HG03442 (cell line): Measurements from ENCODE around the gene FBXW2.
"Not testable (repeated sequence)": the region's sequence is repeated elsewhere in the genome, so short reads cannot be mapped to it uniquely, and the experiment has no call there.

Source experiments
- ATAC-seq: cut with Tn5 transposase; IDR thresholded peaks from one replicate; pipeline ENCODE4 v1.9.1; 2021; ENCODE audit warnings: mild to moderate bottlenecking, moderate library complexity; ENCODE audit not compliant: unreplicated experiment

FBXW2 gene

GRCh38 chr9:120746366-120746765 lies 46.9 kb downstream of the FBXW2 start:
- not testable (repeated sequence) for ATAC-seq

- no peak for ATAC-seq
Measured at GRCh38 chr9:120745278-120745677, 47.9 kb downstream of the FBXW2 start.

GRCh38 chr9:120742951-120743416 lies 50.2 kb downstream of the FBXW2 start:
- ATAC-seq = no peak

GRCh38 chr9:120741701-120742100 lies 51.5 kb downstream of the FBXW2 start:
- no peak for ATAC-seq

- no peak for ATAC-seq
Measured at GRCh38 chr9:120741191-120741590, 52.0 kb downstream of the FBXW2 start.

GRCh38 chr9:120740132-120740531 lies 53.1 kb downstream of the FBXW2 start:
- no peak for ATAC-seq

- no peak for ATAC-seq
Measured at GRCh38 chr9:120737416-120738165, 55.6 kb downstream of the FBXW2 start.

- no peak for ATAC-seq
Measured at GRCh38 chr9:120736881-120737280, 56.3 kb downstream of the FBXW2 start.

- ATAC-seq = no peak
Measured at GRCh38 chr9:120735415-120736126, 57.6 kb downstream of the FBXW2 start.

GRCh38 chr9:120734607-120735410 lies 58.4 kb downstream of the FBXW2 start:
- no peak for ATAC-seq

GRCh38 chr9:120733190-120733589 lies 60.0 kb downstream of the FBXW2 start:
- no peak for ATAC-seq

- ATAC-seq = no peak
Measured at GRCh38 chr9:120730654-120731514, 62.3 kb downstream of the FBXW2 start.

- ATAC-seq = no peak
Measured at GRCh38 chr9:120729791-120730241, 63.4 kb downstream of the FBXW2 start.

GRCh38 chr9:120726484-120726883 lies 66.7 kb downstream of the FBXW2 start:
- no peak for ATAC-seq

GRCh38 chr9:120725907-120726306 lies 67.3 kb downstream of the FBXW2 start:
- no peak for ATAC-seq

GRCh38 chr9:120724757-120725400 lies 68.3 kb downstream of the FBXW2 start:
- ATAC-seq = no peak

- ATAC-seq = no peak
Measured at GRCh38 chr9:120723565-120723964, 69.7 kb downstream of the FBXW2 start.

GRCh38 chr9:120720404-120720803 lies 72.8 kb downstream of the FBXW2 start:
- ATAC-seq = no peak

GRCh38 chr9:120718316-120718715 lies 74.9 kb downstream of the FBXW2 start:
- ATAC-seq = no peak

- no peak for ATAC-seq
Measured at GRCh38 chr9:120717176-120717575, 76.0 kb downstream of the FBXW2 start.
